HEK293T (cell line): ENCODE data around the gene NDUFC2.

Experiments
- CTCF ChIA-PET: fragments of 350-600 bp; formaldehyde crosslinking; extraction: SDS; loops from one replicate; lab custom pipeline; 2021; ENCODE audit warnings: antibody characterized with exemption, inconsistent platforms; lab: Yijun Ruan, JAX
- POLR2A ChIA-PET: fragments of 350-600 bp; formaldehyde crosslinking; extraction: SDS; loops from one replicate; lab custom pipeline; 2020; ENCODE audit warnings: antibody characterized with exemption, inconsistent platforms; lab: Yijun Ruan, JAX
- DNase-seq: peaks from one replicate; pipeline ENCODE4 v3.0.0; 2012; ENCODE audit warnings: mixed read lengths; ENCODE audit errors: extremely low spot score
- ARNT ChIP-seq: fragments of 450-650 bp; IDR thresholded peaks from 2 replicates; pipeline ENCODE4 v1.6.1; 2017; ENCODE audit warnings: mild to moderate bottlenecking
- BHLHE40 ChIP-seq: fragments of 450-650 bp; IDR thresholded peaks from 2 replicates; pipeline ENCODE4 v1.6.1; 2016; ENCODE audit warnings: mild to moderate bottlenecking, moderate library complexity, borderline replicate concordance
- CTBP1 ChIP-seq: fragments of 450-650 bp; IDR thresholded peaks from 2 replicates; pipeline ENCODE4 v1.6.1; 2016; ENCODE audit warnings: borderline replicate concordance
- ELF4 ChIP-seq: fragments of 450-650 bp; IDR thresholded peaks from 2 replicates; pipeline ENCODE4 v1.6.1; 2017; ENCODE audit warnings: antibody characterized with exemption
- FOXA1 ChIP-seq: fragments of 450-650 bp; IDR thresholded peaks from 2 replicates; pipeline ENCODE4 v1.6.1; 2016; ENCODE audit warnings: mild to moderate bottlenecking
- FOXK2 ChIP-seq: fragments of 450-650 bp; IDR thresholded peaks from 2 replicates; pipeline ENCODE4 v1.6.1; 2016; ENCODE audit warnings: mild to moderate bottlenecking
- FOXM1 ChIP-seq: fragments of 450-650 bp; IDR thresholded peaks from 2 replicates; pipeline ENCODE4 v1.6.1; 2017; ENCODE audit warnings: mild to moderate bottlenecking, borderline replicate concordance
- HDGF ChIP-seq: fragments of 450-650 bp; IDR thresholded peaks from 2 replicates; pipeline ENCODE4 v1.6.1; 2017; ENCODE audit warnings: antibody characterized with exemption, borderline replicate concordance
- L3MBTL2 ChIP-seq: fragments of 450-650 bp; conservative IDR thresholded peaks from 2 replicates; pipeline ENCODE4 v1.6.1; 2016; ENCODE audit warnings: mild to moderate bottlenecking
- LEF1 ChIP-seq: fragments of 450-650 bp; IDR thresholded peaks from 2 replicates; pipeline ENCODE4 v1.6.1; 2017; ENCODE audit warnings: mild to moderate bottlenecking, borderline replicate concordance
- NFRKB ChIP-seq: fragments of 450-650 bp; IDR thresholded peaks from 2 replicates; pipeline ENCODE4 v1.6.1; 2016; ENCODE audit warnings: mild to moderate bottlenecking, moderate library complexity
- PKNOX1 ChIP-seq: fragments of 450-650 bp; IDR thresholded peaks from 2 replicates; pipeline ENCODE4 v1.6.1; 2016
- SP1 ChIP-seq: fragments of 450-650 bp; IDR thresholded peaks from 2 replicates; pipeline ENCODE4 v1.6.1; 2017
- SUZ12 ChIP-seq: fragments of 450-650 bp; IDR thresholded peaks from 2 replicates; pipeline ENCODE4 v1.6.1; 2016; ENCODE audit warnings: mild to moderate bottlenecking
- TARDBP ChIP-seq: fragments of 450-650 bp; IDR thresholded peaks from 2 replicates; pipeline ENCODE4 v1.6.1; 2016
- ZNF384 ChIP-seq: fragments of 450-650 bp; IDR thresholded peaks from 2 replicates; pipeline ENCODE4 v1.6.1; 2016

NDUFC2 gene

GRCh38 chr11:78069465-78069864, 10.2 kb downstream of the NDUFC2 start:
- no peak for DNase-seq
- ChIA-PET POLR2A (interaction anchor here (2.0 kb wide), 1 partner anchor 9 kb away, joined by 6 read pairs; no protein-coding TSS in a partner anchor), CTCF (interaction anchor here (1.2 kb wide), 1 partner anchor 23 kb away, joined by 3 read pairs; no protein-coding TSS in a partner anchor)
- no peak for TF ChIP-seq ARNT
- no peak for TF ChIP-seq TARDBP

- CTCF ChIA-PET = no interaction called here
- POLR2A ChIA-PET = no interaction called here
- DNase-seq = no peak
- TF ChIP-seq SP1 (no peak), HDGF (no peak), FOXA1 (no peak), SUZ12 (no peak), ZNF384 (no peak), CTBP1 (no peak), ELF4 (no peak), PKNOX1 (no peak), FOXM1 (no peak)
Measured at GRCh38 chr11:78067704-78068103, 12.0 kb downstream of the NDUFC2 start.

GRCh38 chr11:78066471-78066870, 13.2 kb downstream of the NDUFC2 start:
- DNase-seq = no peak
- ChIA-PET CTCF (no interaction called here), POLR2A (no interaction called here)
- TF ChIP-seq NFRKB (no peak), TARDBP (no peak), BHLHE40 (no peak)

GRCh38 chr11:78065203-78065602, 14.5 kb downstream of the NDUFC2 start:
- ChIA-PET CTCF (no interaction called here), POLR2A (interaction anchor here (0.9 kb wide), 1 partner anchor 13 kb away, joined by 3 read pairs; no protein-coding TSS in a partner anchor)
- DNase-seq = no peak
- TF ChIP-seq LEF1 = no peak
- no peak for TF ChIP-seq FOXK2
- no peak for TF ChIP-seq TARDBP
- no peak for TF ChIP-seq FOXA1
- no peak for TF ChIP-seq ZNF384
- TF ChIP-seq PKNOX1 = no peak
- TF ChIP-seq HDGF = no peak
- no peak for TF ChIP-seq BHLHE40
- no peak for TF ChIP-seq L3MBTL2
- TF ChIP-seq SP1 = no peak
- TF ChIP-seq NFRKB = no peak
- TF ChIP-seq CTBP1 = no peak
- no peak for TF ChIP-seq ELF4
- TF ChIP-seq FOXM1 = no peak
- TF ChIP-seq SUZ12 = no peak
- no peak for TF ChIP-seq ARNT

GRCh38 chr11:78063440-78064181, 16.1 kb downstream of the NDUFC2 start, which contains the start of gene THRSP:
Gene THRSP, plus strand, starts transcription at chr11:78063861. Its CDS starts 21 bp downstream, at chr11:78063882.
- CTCF ChIA-PET = no interaction called here
- DNase-seq = no peak
- TF ChIP-seq SUZ12 = no peak
- TF ChIP-seq TARDBP = no peak
- no peak for TF ChIP-seq FOXM1
- POLR2A ChIA-PET = no interaction called here

- DNase-seq = no peak
- POLR2A ChIA-PET = no interaction called here
- TF ChIP-seq SP1 = no peak
- TF ChIP-seq HDGF = no peak
- TF ChIP-seq TARDBP = no peak
- no peak for TF ChIP-seq CTBP1
- TF ChIP-seq ARNT = no peak
- TF ChIP-seq ZNF384 = no peak
- TF ChIP-seq BHLHE40 = no peak
- TF ChIP-seq LEF1 = no peak
- no peak for TF ChIP-seq NFRKB
- TF ChIP-seq PKNOX1 = no peak
- no peak for TF ChIP-seq L3MBTL2
- TF ChIP-seq FOXA1 = no peak
- no peak for TF ChIP-seq SUZ12
- no peak for TF ChIP-seq ELF4
- no peak for TF ChIP-seq FOXM1
- TF ChIP-seq FOXK2 = no peak
- CTCF ChIA-PET = interaction anchor here (0.6 kb wide), 1 partner anchor 230 kb away, joined by 3 read pairs; no protein-coding TSS in a partner anchor
Measured at GRCh38 chr11:78062671-78063070, 17.0 kb downstream of the NDUFC2 start.

GRCh38 chr11:78061921-78062311, 17.7 kb downstream of the NDUFC2 start:
- CTCF ChIA-PET = interaction anchor here (0.6 kb wide), 2 partner anchors 231 to 516 kb away, joined by 3 read pairs; no protein-coding TSS in a partner anchor
- no peak for DNase-seq
- POLR2A ChIA-PET = interaction anchor here (1.2 kb wide), 1 partner anchor 17 kb away, joined by 3 read pairs; the partner anchor contains the start of gene NDUFC2
- TF ChIP-seq FOXK2 (no peak), ZNF384 (no peak), HDGF (no peak), BHLHE40 (no peak)
